K562 (cell line): ENCODE data around the gene APLP1. TPM values are rescaled to one million over a fixed set of nuclear protein-coding genes. Genes with fewer than 3 reads are reported as not detected.

Source experiments
- ATAC-seq: fragments of 200-7000 bp; cut with Tn5 transposase; 3 replicates; pipeline ENCODE4 v1.9.1; 2020; ENCODE audit warnings: moderate library complexity
- BruUV-seq: library from RNA; stranded (reverse); fragments of 400-500 nt; replicated peaks from 2 replicates; lab custom pipeline; 2021; lab: Mats Ljungman, UMichigan
- CTCF ChIA-PET: fragments of 300-600 bp; formaldehyde crosslinking; extraction: SDS; loops from one replicate; lab custom pipeline; 2021; ENCODE audit warnings: low intra/inter-chr PET ratio; lab: Yijun Ruan, JAX
- POLR2A ChIA-PET: fragments of 300-600, 350-650 bp; sonication (Branson Sonifier 250); formaldehyde crosslinking; extraction: SDS; loops from one replicate; lab custom pipeline; 2021; ENCODE audit warnings: antibody characterized with exemption, inconsistent platforms; lab: Yijun Ruan, JAX
- DNase-seq, 4 experiments: peaks; one replicate each; pipeline versions ENCODE4 v3.0.0 to v3.0.0-alpha.2; 2011 to 2018; ENCODE audit warnings: low spot score in 3 of 4, mixed read lengths in 3 of 4; ENCODE audit errors: extremely low read depth in 1 of 4
- FAIRE-seq: peaks from 2 replicates; lab custom pipeline; 2011; peaks lifted over from hg19 to GRCh38; lab: Jason Lieb, UNC
- H2AFZ ChIP-seq: 2 replicates; pipeline ENCODE4 v1.6.0; 2011; ENCODE audit warnings: low read depth, low read length, control low read depth, inconsistent platforms
- H3K27ac ChIP-seq: fragments of 200-600 bp; 3 replicates; pipeline ENCODE4 v1.8.0; 2011; ENCODE audit warnings: low read depth, mild to moderate bottlenecking, control low read depth, inconsistent platforms, low read length, moderate library complexity, mixed read lengths; ENCODE audit errors: extremely low read depth
- H3K27me3 ChIP-seq, 2 experiments: fragments of 300-600 bp in 1 of 2; 2 replicates in 1 of 2; 3 replicates in 1 of 2; pipeline versions ENCODE4 v1.6.0 to v1.8.0; 2011; ENCODE audit warnings: inconsistent platforms in 2 of 2, low read length in 2 of 2, mild to moderate bottlenecking in 1 of 2, mixed read lengths in 1 of 2, moderate library complexity in 1 of 2; ENCODE audit not compliant: control insufficient read depth in 2 of 2, insufficient read depth in 2 of 2
- H3K36me3 ChIP-seq: fragments of 300-600 bp; 3 replicates; pipeline ENCODE4 v1.8.0; 2011; ENCODE audit warnings: mild to moderate bottlenecking, low read length, inconsistent platforms; ENCODE audit not compliant: control insufficient read depth, insufficient read depth
- H3K4me1 ChIP-seq, 2 experiments: fragments of 200-600 bp in 1 of 2; replicated peaks in 1 of 2; 2 replicates in 1 of 2; 3 replicates in 1 of 2; pipeline versions ENCODE4 v1.5.1 to v1.8.0; 2011; ENCODE audit warnings: inconsistent platforms in 2 of 2, low read length in 2 of 2, mild to moderate bottlenecking in 1 of 2, mixed read lengths in 1 of 2, moderate library complexity in 1 of 2; ENCODE audit not compliant: control insufficient read depth in 2 of 2, insufficient read depth in 2 of 2
- H3K4me2 ChIP-seq: 2 replicates; pipeline ENCODE4 v1.6.1; 2011; ENCODE audit warnings: low read length, control low read depth, inconsistent platforms, mixed read lengths; ENCODE audit not compliant: insufficient read depth
- H3K4me3 ChIP-seq: fragments of 200-600 bp; sonication (generic), shearing (Covaris generic); 2 replicates; pipeline ENCODE4 v1.5.1; 2016; ENCODE audit warnings: control low read depth, inconsistent platforms
- H3K79me2 ChIP-seq: fragments of 200-600 bp; 3 replicates; pipeline ENCODE4 v1.8.0; 2011; ENCODE audit warnings: low read length, inconsistent platforms; ENCODE audit not compliant: control insufficient read depth, insufficient read depth
- H3K9ac ChIP-seq, 2 experiments: 2 replicates each; pipeline versions ENCODE4 v1.6.0 to v1.6.1; 2011; ENCODE audit warnings: low read depth in 2 of 2, low read length in 2 of 2, control low read depth in 1 of 2, inconsistent platforms in 1 of 2, mild to moderate bottlenecking in 1 of 2, mixed read lengths in 1 of 2; ENCODE audit not compliant: insufficient read depth in 1 of 2
- H3K9me1 ChIP-seq: one replicate; pipeline ENCODE4 v1.6.0; 2011; ENCODE audit warnings: inconsistent platforms, mild to moderate bottlenecking, low read length, moderate library complexity; ENCODE audit not compliant: control insufficient read depth, insufficient read depth
- H3K9me3 ChIP-seq: replicated peaks from 2 replicates; pipeline ENCODE4 v1.5.1; 2011; ENCODE audit warnings: low read depth, low read length, inconsistent platforms; ENCODE audit not compliant: control insufficient read depth, insufficient read depth
- H4K20me1 ChIP-seq: replicated peaks from 2 replicates; pipeline ENCODE4 v1.6.1; 2011; ENCODE audit warnings: low read length, inconsistent platforms, mixed read lengths; ENCODE audit not compliant: control insufficient read depth, insufficient read depth
- ARID3A ChIP-seq: IDR thresholded peaks from 2 replicates; pipeline ENCODE4 v1.6.1; 2012; ENCODE audit warnings: low read depth, low read length, improper control_type of control experiment, borderline replicate concordance
- CBX5 ChIP-seq: IDR thresholded peaks from 2 replicates; pipeline ENCODE4 v1.6.1; 2014; ENCODE audit warnings: low read depth, borderline replicate concordance
- CTCFL ChIP-seq: IDR thresholded peaks from 2 replicates; pipeline ENCODE4 v1.6.1; 2011; ENCODE audit warnings: borderline replicate concordance, low read depth, mild to moderate bottlenecking, moderate library complexity, low read length; ENCODE audit not compliant: insufficient read depth, poor library complexity, severe bottlenecking
- FOS ChIP-seq: IDR thresholded peaks from 3 replicates; pipeline ENCODE4 v1.6.1; 2011; ENCODE audit not compliant: insufficient read length; ENCODE audit errors: extremely low read depth
- PCBP1 ChIP-seq: fragments of 200-400 bp; formaldehyde crosslinking; IDR thresholded peaks from 2 replicates; pipeline ENCODE4 v1.6.1; 2018; ENCODE audit warnings: mild to moderate bottlenecking, low read depth, low read length; ENCODE audit not compliant: poor library complexity, severe bottlenecking
- SIN3B ChIP-seq: fragments of 450-650 bp; IDR thresholded peaks from 2 replicates; pipeline ENCODE4 v1.6.1; 2017; ENCODE audit warnings: low read depth, mild to moderate bottlenecking, moderate library complexity
- TAF1 ChIP-seq: IDR thresholded peaks from 2 replicates; pipeline ENCODE4 v1.6.1; 2011; ENCODE audit warnings: mild to moderate bottlenecking, low read length, moderate library complexity; ENCODE audit not compliant: insufficient read depth, control insufficient read depth, severe bottlenecking; ENCODE audit errors: extremely low read depth
- THRAP3 ChIP-seq: fragments of 450-650 bp; IDR thresholded peaks from 2 replicates; pipeline ENCODE4 v1.6.1; 2016; ENCODE audit warnings: mild to moderate bottlenecking, inconsistent platforms, borderline replicate concordance
- ZNF444 ChIP-seq: fragments of 250-450 bp; sonication (Bioruptor Pico); IDR thresholded peaks from 2 replicates; pipeline ENCODE4 v1.4.0; 2020; ENCODE audit warnings: mild to moderate bottlenecking, moderate library complexity
- ZNF584 ChIP-seq: fragments of 200-800 bp; sonication (Bioruptor generic); IDR thresholded peaks from 2 replicates; pipeline ENCODE4 v1.6.1; 2016; ENCODE audit warnings: low read depth, mild to moderate bottlenecking, missing genetic modification characterization, missing compliant biosample characterization
- ZNF707 ChIP-seq: fragments of 250-450 bp; sonication (Bioruptor Pico); conservative IDR thresholded peaks from 2 replicates; pipeline ENCODE4 v1.8.0; 2022; ENCODE audit warnings: inconsistent platforms, mild to moderate bottlenecking, moderate library complexity
- ZNF717 ChIP-seq: fragments of 250-450 bp; sonication (Bioruptor Pico); IDR thresholded peaks from 2 replicates; pipeline ENCODE4 v1.5.0; 2021
- ZNF778 ChIP-seq: fragments of 450-650 bp; formaldehyde crosslinking; IDR thresholded peaks from 2 replicates; pipeline ENCODE4 v1.4.0; 2020; ENCODE audit warnings: mild to moderate bottlenecking, moderate library complexity
- WGBS: fragments of 100-300 bp; shearing (Covaris generic); methylation state at CpG from one replicate; pipeline ENCODE4 v1.1.6; 2016; ENCODE audit warnings: low coverage, mixed read lengths; ENCODE audit not compliant: insufficient coverage; ENCODE audit errors: missing lambda C conversion rate; 5-methylcytosine and 5-hydroxymethylcytosine counted together
- in situ Hi-C: fragments of 300-500 bp; cut with MboI; formaldehyde crosslinking; loops from 4 replicates; pipeline ENCODE4 v1.15.0; 2018; ENCODE audit warnings: inconsistent platforms, mixed read lengths
- intact Hi-C: fragments of 100-400 bp; cut with micrococcal nuclease; formaldehyde crosslinking; loops from 2 replicates; pipeline ENCODE4 v1.14.2; 2022
- polyA plus RNA-seq, 8 experiments: library from polyadenylated mRNA; depleted of rRNA in 4 of 8; stranded (reverse) in 5 of 8; unstranded in 3 of 8; fragments of >200 nt; fragmentation: Nextera tagmentation in 2 of 8; fragmentation: Illumina TruSeq in 1 of 8; extraction: Ambion mirVana in 2 of 8; extraction: Trizol in 1 of 8; gene quantifications; 2 replicates each; pipeline versions ENCODE4 v1.2.1 to v1.2.3, GENCODE V29; 2011 to 2014; ENCODE audit warnings: inconsistent platforms in 1 of 8, missing spikeins in 1 of 8
- total RNA-seq, 7 experiments: library from RNA; depleted of rRNA in 6 of 7; stranded (reverse); fragments of >200 nt in 6 of 7; fragmentation: Illumina TruSeq in 2 of 7; extraction: Trizol in 2 of 7; gene quantifications; 2 replicates each; pipeline versions ENCODE4 v1.2.1 to v1.2.3, GENCODE V29; 2011 to 2021; ENCODE audit warnings: low replicate concordance in 1 of 7

APLP1 gene
- total and polyA plus RNA-seq, 9 of the 15 experiments (the other 6 are each of a cell fraction or from before 2014, with no cell fraction given): 0.69 to 9.9 (median 4.7) TPM

- TF ChIP-seq ARID3A: no peak
- TF ChIP-seq ZNF717 (CRISPR knock-in tag): no peak
- no peak for TF ChIP-seq PCBP1
- TF ChIP-seq ZNF584: no peak
- no peak for TF ChIP-seq ZNF707 (CRISPR knock-in tag)
- no peak for TF ChIP-seq ZNF778 (CRISPR knock-in tag)
Observed at GRCh38 chr19:35913589-35913988, 45.2 kb downstream of the APLP1 start (continued).

- intact Hi-C loops: no loop called here
- no peak for TF ChIP-seq ZNF584
- TF ChIP-seq CBX5: no peak
- TF ChIP-seq ZNF444 (CRISPR knock-in tag): no peak
- no peak for TF ChIP-seq FOS
- no peak for TF ChIP-seq CTCFL
- no peak for TF ChIP-seq SIN3B
- no peak for TF ChIP-seq TAF1
- TF ChIP-seq ZNF717 (CRISPR knock-in tag): no peak
- TF ChIP-seq THRAP3: no peak
- ChIA-PET POLR2A (no interaction called here), CTCF (no interaction called here)
- 4% methylated on average over 3 of the region's 3 CpGs for WGBS
- no peak overlapping the region for H2AFZ ChIP-seq
- no peaks in the 10 kb centered on the region for H3K9me1 ChIP-seq
- FAIRE-seq (no peak), DNase-seq (no peak), ATAC-seq (no peak)
- no peak overlapping the region for H3K4me2 ChIP-seq
- no peak overlapping the region for H3K9ac ChIP-seq
- no peaks in the 10 kb centered on the region for H3K9me3 ChIP-seq
- no peak overlapping the region for H3K27ac ChIP-seq
- H3K36me3 ChIP-seq: no peaks in the 10 kb centered on the region
- H3K4me1 ChIP-seq: peaks cover 4 to 5% of the 10 kb centered on the region in 2 experiments; a peak in 2 of 5 replicates
- no TSS peak for BruUV-seq
- in situ Hi-C loops: no loop called here
- peaks cover 6 to 20% of the 10 kb centered on the region in 2 experiments; a peak in 4 of 5 replicates for H3K27me3 ChIP-seq
- no peaks in the 10 kb centered on the region for H3K79me2 ChIP-seq
- no peak overlapping the region for H3K4me3 ChIP-seq
- no peaks in the 10 kb centered on the region for H4K20me1 ChIP-seq
Observed at GRCh38 chr19:35915443-35915842, 47.1 kb downstream of the APLP1 start.
